ENCODE measurements around the gene ZCWPW2.

ZCWPW2 gene

GRCh38 chr3:28449398-28449797 is 100.9 kb downstream of the ZCWPW2 start:
- no peak for DNase-seq
- Histone ChIP-seq H3K4me3 (ENCODE audit: low read depth, low read length) (no peak overlapping the region), H2AK5ac (ENCODE audit: low read length) (no peak overlapping the region), H3K79me2 (ENCODE audit: control insufficient read depth, insufficient read depth, low read length, poor library complexity) (no peaks in the 10 kb centered on the region), H2BK5ac (ENCODE audit: low read depth, low read length, poor library complexity) (no peak overlapping the region), H3K23ac (ENCODE audit: low read length) (no peak overlapping the region), H3K79me1 (ENCODE audit: low read length) (no peaks in the 10 kb centered on the region), H3K9ac (ENCODE audit: low read length) (no peak overlapping the region), H3K4me1 (ENCODE audit: control insufficient read depth in 1 of 2, insufficient read depth in 2 of 2, low read length in 2 of 2) (no peaks in the 10 kb centered on the region), H4K8ac (ENCODE audit: low read depth, low read length) (no peak overlapping the region), H3K27ac (ENCODE audit: low read depth, low read length) (no peak overlapping the region), H4K12ac (ENCODE audit: low read depth, low read length) (no peak overlapping the region), H3K4ac (ENCODE audit: low read depth, low read length) (no peak overlapping the region), H3K9me3 (ENCODE audit: insufficient read depth, low read depth, low read length) (no peaks in the 10 kb centered on the region), H4K91ac (ENCODE audit: low read depth, low read length) (no peak overlapping the region), H3K4me2 (ENCODE audit: low read length) (no peak overlapping the region), H3K18ac (ENCODE audit: low read length) (no peak overlapping the region), H3K36me3 (ENCODE audit: control insufficient read depth in 1 of 2, insufficient read depth in 2 of 2, low read length in 2 of 2) (no peaks in the 10 kb centered on the region), H2BK12ac (ENCODE audit: low read length) (no peak overlapping the region), H2AFZ (ENCODE audit: insufficient read depth, low read length, poor library complexity) (no peak overlapping the region), H2BK120ac (ENCODE audit: insufficient read depth, low read length, poor library complexity) (no peak overlapping the region), H3K27me3 (ENCODE audit: insufficient read depth, low read length) (no peaks in the 10 kb centered on the region), H3K14ac (ENCODE audit: low read length) (no peak overlapping the region)

- no peak overlapping the region for H3K18ac ChIP-seq (ENCODE audit: low read length)
- H3K4me3 ChIP-seq (ENCODE audit: low read depth, low read length) = no peak overlapping the region
- no peak overlapping the region for H4K91ac ChIP-seq (ENCODE audit: low read depth, low read length)
- WGBS (ENCODE audit: extremely low coverage, insufficient coverage, insufficient read length) = no CpG with 5 or more reads among the region's 1 CpG
- no peaks in the 10 kb centered on the region for H3K79me2 ChIP-seq (ENCODE audit: control insufficient read depth, insufficient read depth, low read length, poor library complexity)
- H2AK5ac ChIP-seq (ENCODE audit: low read length) = no peak overlapping the region
- no peak overlapping the region for H3K27ac ChIP-seq (ENCODE audit: low read depth, low read length)
- H3K79me1 ChIP-seq (ENCODE audit: low read length) = no peaks in the 10 kb centered on the region
- H2BK5ac ChIP-seq (ENCODE audit: low read depth, low read length, poor library complexity) = no peak overlapping the region
- no peak overlapping the region for H3K9ac ChIP-seq (ENCODE audit: low read length)
- no peaks in the 10 kb centered on the region for H3K4me1 ChIP-seq (ENCODE audit: control insufficient read depth in 1 of 2, insufficient read depth in 2 of 2, low read length in 2 of 2)
- no peak overlapping the region for H2BK12ac ChIP-seq (ENCODE audit: low read length)
- no peaks in the 10 kb centered on the region for H3K36me3 ChIP-seq (ENCODE audit: control insufficient read depth in 1 of 2, insufficient read depth in 2 of 2, low read length in 2 of 2)
- H2BK120ac ChIP-seq (ENCODE audit: insufficient read depth, low read length, poor library complexity) = no peak overlapping the region
- no peak overlapping the region for H3K14ac ChIP-seq (ENCODE audit: low read length)
- H3K27me3 ChIP-seq (ENCODE audit: insufficient read depth, low read length) = no peaks in the 10 kb centered on the region
- H3K4ac ChIP-seq (ENCODE audit: low read depth, low read length) = no peak overlapping the region
- H4K8ac ChIP-seq (ENCODE audit: low read depth, low read length) = no peak overlapping the region
- H2AFZ ChIP-seq (ENCODE audit: insufficient read depth, low read length, poor library complexity) = no peak overlapping the region
- H4K12ac ChIP-seq (ENCODE audit: low read depth, low read length) = no peak overlapping the region
- no peak overlapping the region for H3K4me2 ChIP-seq (ENCODE audit: low read length)
- no peaks in the 10 kb centered on the region for H3K9me3 ChIP-seq (ENCODE audit: insufficient read depth, low read depth, low read length)
- DNase-seq = no peak
- H3K23ac ChIP-seq (ENCODE audit: low read length) = no peak overlapping the region
Measured at GRCh38 chr3:28462866-28463265, 114.3 kb downstream of the ZCWPW2 start.

DNA sequence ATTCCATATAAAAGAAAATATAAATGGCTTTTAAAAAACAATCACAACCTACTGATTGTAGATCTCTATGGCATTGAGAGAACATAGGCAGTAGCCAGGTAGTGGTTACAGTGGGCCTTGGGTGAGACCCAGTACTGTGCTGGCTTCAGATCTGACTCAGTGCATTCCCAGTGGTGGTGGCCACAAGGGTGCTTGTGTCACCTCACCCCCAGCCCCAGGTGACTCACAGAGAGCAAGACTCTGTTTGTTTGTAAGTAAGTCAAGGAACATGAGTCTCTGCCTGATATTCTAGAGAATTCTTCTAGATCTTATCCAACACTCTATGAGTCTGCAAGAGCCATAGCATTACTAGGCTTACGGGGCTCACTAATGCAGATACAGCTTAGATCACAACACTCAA is 118.9 kb downstream of the ZCWPW2 start:
- no peak overlapping the region for H3K4me2 ChIP-seq (ENCODE audit: low read length)
- H3K4ac ChIP-seq (ENCODE audit: low read depth, low read length) = no peak overlapping the region
- H3K9me3 ChIP-seq (ENCODE audit: insufficient read depth, low read depth, low read length) = no peaks in the 10 kb centered on the region
- H3K4me1 ChIP-seq (ENCODE audit: control insufficient read depth in 1 of 2, insufficient read depth in 2 of 2, low read length in 2 of 2) = no peaks in the 10 kb centered on the region
- H3K14ac ChIP-seq (ENCODE audit: low read length) = no peak overlapping the region
- H3K4me3 ChIP-seq (ENCODE audit: low read depth, low read length) = no peak overlapping the region
- peak; percentile 14 to 29 for DNase-seq
- H2BK5ac ChIP-seq (ENCODE audit: low read depth, low read length, poor library complexity) = no peak overlapping the region
- no peak overlapping the region for H4K12ac ChIP-seq (ENCODE audit: low read depth, low read length)
- no peaks in the 10 kb centered on the region for H3K36me3 ChIP-seq (ENCODE audit: control insufficient read depth in 1 of 2, insufficient read depth in 2 of 2, low read length in 2 of 2)
- no peak overlapping the region for H3K9ac ChIP-seq (ENCODE audit: low read length)
- no peaks in the 10 kb centered on the region for H3K79me1 ChIP-seq (ENCODE audit: low read length)
- no peak overlapping the region for H3K23ac ChIP-seq (ENCODE audit: low read length)
- H2AK5ac ChIP-seq (ENCODE audit: low read length) = no peak overlapping the region
- H3K79me2 ChIP-seq (ENCODE audit: control insufficient read depth, insufficient read depth, low read length, poor library complexity) = no peaks in the 10 kb centered on the region
- H4K8ac ChIP-seq (ENCODE audit: low read depth, low read length) = no peak overlapping the region
- WGBS (ENCODE audit: extremely low coverage, insufficient coverage, insufficient read length) = no CpG with 5 or more reads among the region's 1 CpG
- H3K18ac ChIP-seq (ENCODE audit: low read length) = no peak overlapping the region
- no peak overlapping the region for H2BK120ac ChIP-seq (ENCODE audit: insufficient read depth, low read length, poor library complexity)
- H4K91ac ChIP-seq (ENCODE audit: low read depth, low read length) = no peak overlapping the region
- no peak overlapping the region for H3K27ac ChIP-seq (ENCODE audit: low read depth, low read length)
- H3K27me3 ChIP-seq (ENCODE audit: insufficient read depth, low read length) = no peaks in the 10 kb centered on the region
- H2BK12ac ChIP-seq (ENCODE audit: low read length) = no peak overlapping the region
- H2AFZ ChIP-seq (ENCODE audit: insufficient read depth, low read length, poor library complexity) = no peak overlapping the region

GRCh38 chr3:28476194-28476593 is 127.7 kb downstream of the ZCWPW2 start:
- Histone ChIP-seq H3K79me1 (ENCODE audit: low read length) (no peaks in the 10 kb centered on the region), H3K18ac (ENCODE audit: low read length) (no peak overlapping the region), H3K27ac (ENCODE audit: low read depth, low read length) (no peak overlapping the region), H3K36me3 (ENCODE audit: control insufficient read depth in 1 of 2, insufficient read depth in 2 of 2, low read length in 2 of 2) (no peaks in the 10 kb centered on the region), H2BK120ac (ENCODE audit: insufficient read depth, low read length, poor library complexity) (no peak overlapping the region), H2AFZ (ENCODE audit: insufficient read depth, low read length, poor library complexity) (no peak overlapping the region), H4K8ac (ENCODE audit: low read depth, low read length) (no peak overlapping the region), H3K23ac (ENCODE audit: low read length) (no peak overlapping the region), H3K4ac (ENCODE audit: low read depth, low read length) (no peak overlapping the region), H3K4me2 (ENCODE audit: low read length) (no peak overlapping the region), H2BK5ac (ENCODE audit: low read depth, low read length, poor library complexity) (no peak overlapping the region), H4K91ac (ENCODE audit: low read depth, low read length) (no peak overlapping the region), H3K79me2 (ENCODE audit: control insufficient read depth, insufficient read depth, low read length, poor library complexity) (no peaks in the 10 kb centered on the region), H3K14ac (ENCODE audit: low read length) (no peak overlapping the region), H2AK5ac (ENCODE audit: low read length) (no peak overlapping the region), H3K27me3 (ENCODE audit: insufficient read depth, low read length) (no peaks in the 10 kb centered on the region), H2BK12ac (ENCODE audit: low read length) (no peak overlapping the region), H4K12ac (ENCODE audit: low read depth, low read length) (no peak overlapping the region), H3K9ac (ENCODE audit: low read length) (no peak overlapping the region), H3K9me3 (ENCODE audit: insufficient read depth, low read depth, low read length) (no peaks in the 10 kb centered on the region), H3K4me1 (ENCODE audit: control insufficient read depth in 1 of 2, insufficient read depth in 2 of 2, low read length in 2 of 2) (no peaks in the 10 kb centered on the region), H3K4me3 (ENCODE audit: low read depth, low read length) (no peak overlapping the region)
- peak in 1 of 2 donors; percentile 53 for DNase-seq

DNA sequence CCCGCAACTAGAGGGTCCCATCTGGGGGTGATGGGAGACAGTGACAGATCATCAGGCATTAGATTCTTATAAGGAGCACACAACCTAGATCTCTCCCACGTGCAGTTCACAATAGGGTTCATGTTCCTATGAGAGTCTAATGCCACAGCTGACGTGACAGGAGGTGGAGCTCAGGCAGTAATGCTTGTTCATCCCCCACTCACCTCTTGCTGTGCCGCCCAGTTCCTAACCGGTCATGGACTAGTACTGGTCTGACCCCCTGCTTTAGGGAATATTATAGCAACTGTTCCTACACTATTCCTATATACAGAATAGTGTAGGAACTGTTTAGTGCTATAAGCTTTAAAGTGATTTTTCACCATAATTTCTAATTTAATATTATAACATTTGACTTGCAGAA is 128.2 kb downstream of the ZCWPW2 start:
- H3K14ac ChIP-seq (ENCODE audit: low read length) = no peak overlapping the region
- no peak overlapping the region for H2AK5ac ChIP-seq (ENCODE audit: low read length)
- H3K79me1 ChIP-seq (ENCODE audit: low read length) = no peaks in the 10 kb centered on the region
- no peak overlapping the region for H4K12ac ChIP-seq (ENCODE audit: low read depth, low read length)
- H3K79me2 ChIP-seq (ENCODE audit: control insufficient read depth, insufficient read depth, low read length, poor library complexity) = no peaks in the 10 kb centered on the region
- no peak overlapping the region for H4K91ac ChIP-seq (ENCODE audit: low read depth, low read length)
- no peak overlapping the region for H3K4ac ChIP-seq (ENCODE audit: low read depth, low read length)
- H2BK5ac ChIP-seq (ENCODE audit: low read depth, low read length, poor library complexity) = no peak overlapping the region
- H3K9ac ChIP-seq (ENCODE audit: low read length) = no peak overlapping the region
- H3K23ac ChIP-seq (ENCODE audit: low read length) = no peak overlapping the region
- H3K27ac ChIP-seq (ENCODE audit: low read depth, low read length) = no peak overlapping the region
- no peak overlapping the region for H2AFZ ChIP-seq (ENCODE audit: insufficient read depth, low read length, poor library complexity)
- no peaks in the 10 kb centered on the region for H3K36me3 ChIP-seq (ENCODE audit: control insufficient read depth in 1 of 2, insufficient read depth in 2 of 2, low read length in 2 of 2)
- no peaks in the 10 kb centered on the region for H3K27me3 ChIP-seq (ENCODE audit: insufficient read depth, low read length)
- no peak overlapping the region for H3K4me3 ChIP-seq (ENCODE audit: low read depth, low read length)
- no peak for DNase-seq
- H3K18ac ChIP-seq (ENCODE audit: low read length) = no peak overlapping the region
- H3K4me1 ChIP-seq (ENCODE audit: control insufficient read depth in 1 of 2, insufficient read depth in 2 of 2, low read length in 2 of 2) = no peaks in the 10 kb centered on the region
- WGBS (ENCODE audit: extremely low coverage, insufficient coverage, insufficient read length) = no CpG with 5 or more reads among the region's 5 CpGs
- H2BK12ac ChIP-seq (ENCODE audit: low read length) = no peak overlapping the region
- H2BK120ac ChIP-seq (ENCODE audit: insufficient read depth, low read length, poor library complexity) = no peak overlapping the region
- H3K9me3 ChIP-seq (ENCODE audit: insufficient read depth, low read depth, low read length) = no peaks in the 10 kb centered on the region
- no peak overlapping the region for H4K8ac ChIP-seq (ENCODE audit: low read depth, low read length)
- H3K4me2 ChIP-seq (ENCODE audit: low read length) = no peak overlapping the region
